AG20443 (cell line): ENCODE data around the gene KRT1.

Experiments used
- DNase-seq: peaks from one replicate; pipeline ENCODE4 v3.0.0; 2012; ENCODE audit warnings: low spot score, mixed read lengths

The KRT1 gene

DNA sequence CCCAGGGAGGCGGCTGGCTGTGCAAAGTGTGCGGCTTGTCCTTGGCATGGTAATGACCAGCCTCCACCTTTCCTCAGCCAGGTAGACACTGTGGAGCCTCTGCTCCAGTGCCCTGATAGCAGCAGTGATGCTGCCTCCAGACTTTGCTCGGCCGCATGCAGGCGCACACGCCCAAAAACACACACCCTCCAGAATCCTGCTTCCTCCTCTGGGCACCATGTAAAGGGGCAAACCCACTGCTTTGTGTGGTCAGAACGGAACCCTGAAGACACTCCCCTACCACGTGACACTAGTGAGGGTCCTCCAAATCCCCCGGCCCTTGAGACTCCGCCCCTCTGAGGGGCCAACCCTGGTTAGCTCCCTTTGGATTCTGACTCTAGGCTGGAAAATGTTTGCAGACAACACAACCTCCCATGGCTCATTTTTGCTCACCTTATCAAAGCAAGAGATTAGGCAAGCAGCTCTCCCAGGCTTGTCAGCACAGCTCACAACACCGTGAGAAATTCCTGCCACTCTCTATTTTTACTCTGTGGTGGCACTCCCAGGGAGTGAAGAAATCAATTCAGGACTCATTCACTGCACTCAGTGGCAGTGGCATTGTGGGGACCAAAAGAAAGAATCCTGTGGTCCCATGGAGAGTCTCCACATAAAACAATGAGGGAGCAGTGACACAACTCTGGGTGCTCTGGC lies 18.6 kb upstream of the KRT1 start:
- DNase-seq: no peak

GRCh38 chr12:52697058-52697582 lies 16.9 kb upstream of the KRT1 start:
- no peak for DNase-seq

GRCh38 chr12:52696588-52696987 lies 16.4 kb upstream of the KRT1 start:
- DNase-seq: no peak

DNA sequence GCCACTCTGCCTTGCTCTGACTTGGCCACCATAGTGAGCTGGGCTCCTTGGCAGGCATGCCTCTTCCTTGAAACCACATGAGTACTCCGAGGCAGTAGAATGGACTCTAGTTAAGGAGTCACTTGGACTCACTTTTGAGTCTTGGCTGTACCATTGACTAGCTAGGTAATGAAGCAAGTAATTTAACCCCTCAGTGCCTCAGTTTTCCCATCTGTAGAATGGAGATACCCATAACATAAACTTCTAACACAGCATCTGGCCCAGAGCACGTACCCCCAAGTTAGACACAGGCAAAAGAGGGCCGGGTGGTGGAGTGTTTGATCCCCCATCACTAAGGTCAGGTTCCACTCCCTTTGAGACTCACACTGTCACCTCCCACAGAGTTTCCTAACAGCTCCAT lies 14.8 kb upstream of the KRT1 start:
- DNase-seq: no peak

DNA sequence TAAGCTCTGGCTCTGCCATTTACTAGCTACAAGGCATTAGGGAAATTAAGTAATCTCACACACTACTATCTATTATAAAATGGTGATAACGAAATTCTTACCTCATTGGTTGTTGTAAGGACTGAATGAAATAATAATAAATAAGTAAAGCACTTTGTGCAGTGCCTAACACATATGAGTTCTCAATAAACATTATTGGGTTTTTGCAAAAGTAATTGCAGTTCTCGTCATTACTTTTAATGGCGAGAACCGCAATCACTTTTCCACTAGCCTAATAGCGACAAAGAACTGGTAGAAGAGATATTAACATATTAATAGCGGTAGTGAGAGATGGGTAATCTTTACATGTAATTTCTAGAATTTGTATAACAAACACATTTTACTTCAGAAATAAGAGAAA lies 13.9 kb upstream of the KRT1 start:
- no peak for DNase-seq

- DNase-seq: no peak
These were observed 13.1 kb upstream of the KRT1 start for GRCh38 chr12:52693261-52693660.

GRCh38 chr12:52692254-52692653 lies 12.0 kb upstream of the KRT1 start:
- DNase-seq: no peak

- DNase-seq: no peak
These were observed 11.6 kb upstream of the KRT1 start for GRCh38 chr12:52691841-52692150.

GRCh38 chr12:52691076-52691840 lies 11.1 kb upstream of the KRT1 start:
- peak; percentile 32 for DNase-seq

GRCh38 chr12:52690351-52691075 lies 10.3 kb upstream of the KRT1 start:
- no peak for DNase-seq

DNA sequence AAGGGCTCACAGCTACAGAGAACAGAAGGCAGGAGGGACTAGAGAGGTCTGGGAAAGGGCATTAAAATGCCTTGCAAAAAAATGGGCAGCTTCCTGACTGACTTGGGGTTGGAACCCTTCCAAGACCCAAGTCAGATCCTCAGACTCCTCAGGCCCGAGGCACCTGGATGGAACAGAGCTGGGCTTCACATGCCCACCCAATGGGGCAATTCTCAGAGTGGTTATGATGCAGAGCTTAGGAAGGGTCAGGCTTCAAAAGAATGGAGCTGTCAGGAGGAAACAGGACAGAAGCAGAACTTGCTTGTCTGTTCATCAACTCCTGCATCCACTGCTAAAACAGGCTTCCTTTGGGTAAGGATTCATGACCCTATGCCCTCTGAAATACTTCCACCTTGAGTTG lies 9.7 kb upstream of the KRT1 start:
- DNase-seq: no peak

GRCh38 chr12:52689239-52689638 lies 9.0 kb upstream of the KRT1 start:
- no peak for DNase-seq

GRCh38 chr12:52688481-52688880 lies 8.3 kb upstream of the KRT1 start:
- no peak for DNase-seq

- no peak for DNase-seq
These were observed 7.5 kb upstream of the KRT1 start for GRCh38 chr12:52687497-52688385.

DNA sequence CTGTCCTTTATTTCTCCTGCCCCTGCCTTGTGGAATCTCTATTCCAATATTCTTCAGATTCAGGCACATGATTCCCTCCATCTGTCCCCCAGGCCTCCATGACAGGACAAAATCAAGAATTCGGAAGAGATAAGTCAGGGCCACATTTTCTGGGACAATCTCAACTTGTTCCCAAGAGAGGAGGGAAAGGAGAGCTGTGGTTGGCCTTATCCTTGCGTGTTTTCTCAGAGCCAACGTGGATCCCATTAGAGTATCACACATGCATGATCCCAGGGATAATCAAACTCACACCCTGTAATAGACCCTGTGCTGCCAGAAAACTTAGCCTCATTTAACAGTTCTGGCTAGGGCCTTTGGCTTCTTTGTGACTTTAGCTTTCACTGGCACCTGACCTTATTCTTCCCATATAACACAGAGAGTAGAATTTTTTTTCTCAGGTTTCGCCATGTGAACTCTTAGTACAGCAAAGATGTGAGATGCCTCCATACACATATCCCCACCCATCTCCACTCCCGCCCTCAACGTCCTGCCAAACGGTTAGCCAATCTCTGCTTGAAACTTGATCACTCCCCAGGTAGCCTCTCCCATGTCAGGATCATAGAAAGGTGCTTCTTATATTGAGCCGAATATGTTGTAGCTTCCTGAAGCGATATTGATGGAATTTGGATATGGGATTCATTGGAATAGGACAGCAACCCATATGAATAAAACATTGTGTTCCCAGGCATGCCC lies 6.7 kb upstream of the KRT1 start:
- no peak for DNase-seq

- no peak for DNase-seq
These were observed 5.9 kb upstream of the KRT1 start for GRCh38 chr12:52686063-52686462.

- no peak for DNase-seq
These were observed 5.2 kb upstream of the KRT1 start for GRCh38 chr12:52685406-52685890.

DNA sequence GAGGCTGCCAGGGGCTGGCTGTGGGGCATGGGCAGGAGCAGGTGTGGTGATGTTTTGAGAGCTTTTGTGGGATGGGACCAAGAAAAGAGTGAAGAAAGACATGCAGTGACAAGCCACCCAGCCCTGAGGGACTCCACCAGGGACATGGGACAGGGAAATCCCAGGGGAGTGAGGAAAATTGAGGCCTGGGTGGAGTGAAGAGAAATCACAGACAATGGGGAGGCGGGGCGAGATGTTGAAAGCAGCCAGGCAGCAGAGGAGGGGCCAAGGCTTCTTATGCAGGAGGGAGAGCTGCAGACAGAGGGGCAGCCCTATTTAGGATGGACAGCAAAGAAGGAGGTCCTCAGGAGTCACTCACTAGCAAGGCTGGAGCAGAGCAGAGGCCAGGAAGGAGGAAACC lies 4.2 kb upstream of the KRT1 start:
- DNase-seq: no peak

GRCh38 chr12:52683575-52684300 lies 3.5 kb upstream of the KRT1 start:
- no peak for DNase-seq

- DNase-seq: no peak
These were observed 2.8 kb upstream of the KRT1 start for GRCh38 chr12:52682938-52683574.
